Measurements from ENCODE around the gene RPUSD2. TPM values are rescaled to one million over a fixed set of nuclear protein-coding genes. Genes with fewer than 3 reads are reported as not detected.

Gene RPUSD2
- total and polyA plus RNA-seq, 12 donors = 5.7 to 20.7 (median 11.8) TPM

DNA sequence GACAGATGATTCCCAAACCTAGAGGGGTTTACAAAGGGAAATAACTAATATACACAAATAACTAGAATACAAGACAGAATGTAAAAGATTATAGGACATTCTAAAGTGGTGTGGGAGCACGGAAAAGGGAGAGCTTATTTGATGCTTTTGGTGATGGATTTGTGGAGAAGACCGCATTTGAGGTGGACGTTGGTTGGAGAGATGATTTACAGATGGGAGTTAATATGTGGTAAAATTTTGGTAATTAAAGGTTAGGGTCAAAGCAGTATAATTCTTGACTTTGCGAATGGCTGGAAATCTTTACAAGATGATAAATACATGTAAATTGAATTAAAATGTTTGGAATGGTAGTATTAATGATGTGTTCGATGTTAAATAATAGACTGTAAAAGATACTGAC lies 26.1 kb downstream of the RPUSD2 start:
- DNase-seq = no peak
- H3K27ac ChIP-seq = no peak overlapping the region
- H3K27me3 ChIP-seq = peaks cover 3% of the 10 kb centered on the region
- 27 to 33% (median 31%) methylated on average over 5 of the region's 5 CpGs for WGBS, 4 donors
- no peaks in the 10 kb centered on the region for H3K9me3 ChIP-seq (replicated peaks in 1 of 3)
- no peaks in the 10 kb centered on the region for H3K36me3 ChIP-seq (replicated peaks in 1 of 2)
- intact Hi-C loops (cut with DNase I) = no loop called here
- no peak for TF ChIP-seq POLR2A (IDR thresholded peaks at IDR 0.05)
- no peak for TF ChIP-seq CTCF (IDR thresholded peaks at IDR 0.05)
- H3K4me1 ChIP-seq (replicated peaks in 1 of 2) = peaks cover 5 to 12% of the 10 kb centered on the region in 2 donors
- H3K4me3 ChIP-seq = no peak overlapping the region

DNA sequence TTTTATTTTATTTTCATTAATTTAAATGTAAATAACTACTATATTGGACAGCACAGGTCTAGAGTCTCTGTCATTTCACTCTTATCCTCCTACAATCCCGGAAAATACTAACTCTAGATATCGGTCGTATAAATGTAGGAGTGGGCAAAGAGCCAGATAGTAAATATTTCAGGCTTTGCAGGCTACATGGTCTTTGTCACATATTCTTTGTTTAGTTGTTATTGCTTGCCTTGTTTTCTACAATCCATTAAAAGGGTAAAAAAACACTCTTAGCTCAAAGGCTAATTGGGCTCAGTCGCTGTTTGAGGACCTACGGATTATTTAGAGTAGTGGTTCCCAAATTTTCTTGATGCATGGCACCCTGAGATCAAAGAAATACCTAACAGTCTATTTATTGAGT lies 26.7 kb downstream of the RPUSD2 start:
- Histone ChIP-seq H3K9me3 (replicated peaks in 1 of 3) (no peaks in the 10 kb centered on the region), H3K4me3 (no peak overlapping the region), H3K4me1 (replicated peaks in 1 of 2) (peaks cover 5 to 12% of the 10 kb centered on the region in 2 donors), H3K27ac (no peak overlapping the region), H3K36me3 (replicated peaks in 1 of 2) (no peaks in the 10 kb centered on the region), H3K27me3 (peaks cover 3% of the 10 kb centered on the region)
- TF ChIP-seq POLR2A (IDR thresholded peaks at IDR 0.05) (no peak), CTCF (IDR thresholded peaks at IDR 0.05) (no peak)
- DNase-seq = no peak
- intact Hi-C loops (cut with DNase I) = no loop called here
- 75 to 80% (median 78%) methylated on average over 5 of the region's 5 CpGs for WGBS, 4 donors

- TF ChIP-seq POLR2A (IDR thresholded peaks at IDR 0.05) = no peak
- TF ChIP-seq CTCF (IDR thresholded peaks at IDR 0.05) = no peak
- WGBS, 4 donors = 93 to 96% (median 95%) methylated on average over 2 of the region's 2 CpGs
- intact Hi-C loops (cut with DNase I) = no loop called here
- Histone ChIP-seq H3K4me3 (no peak overlapping the region), H3K27ac (no peak overlapping the region), H3K4me1 (replicated peaks in 1 of 2) (peaks cover 5 to 12% of the 10 kb centered on the region in 2 donors), H3K27me3 (peaks cover 3% of the 10 kb centered on the region), H3K36me3 (replicated peaks in 1 of 2) (no peaks in the 10 kb centered on the region), H3K9me3 (replicated peaks in 1 of 3) (no peaks in the 10 kb centered on the region)
- no peak for DNase-seq
Observed at GRCh38 chr15:40597024-40597423, 27.9 kb downstream of the RPUSD2 start.

DNA sequence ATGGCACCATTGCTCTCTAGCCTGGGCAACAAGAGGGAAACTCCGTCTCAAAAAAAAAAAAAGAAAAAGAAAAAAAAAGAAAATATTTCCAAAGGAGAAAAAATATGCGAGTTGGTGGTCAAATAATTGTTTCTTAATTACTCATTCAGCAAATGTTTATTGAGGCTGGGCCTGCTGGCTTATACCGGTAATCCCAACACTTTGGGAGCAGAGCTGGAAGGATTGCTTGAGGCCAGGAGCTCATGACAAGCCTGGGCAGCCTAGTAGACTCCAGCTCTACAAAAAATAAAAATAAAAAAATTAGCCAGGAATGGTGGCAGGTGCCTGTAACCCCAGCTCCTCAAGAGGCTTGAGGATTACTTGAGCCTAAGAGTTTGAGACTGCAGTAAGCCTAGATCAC lies 29.0 kb downstream of the RPUSD2 start:
- H3K27me3 ChIP-seq = peaks cover 3% of the 10 kb centered on the region
- intact Hi-C loops (cut with DNase I) = no loop called here
- no peaks in the 10 kb centered on the region for H3K9me3 ChIP-seq (replicated peaks in 1 of 3)
- no peak overlapping the region for H3K4me3 ChIP-seq
- DNase-seq = no peak
- no peaks in the 10 kb centered on the region for H3K36me3 ChIP-seq (replicated peaks in 1 of 2)
- peaks cover 5 to 11% of the 10 kb centered on the region in 2 donors for H3K4me1 ChIP-seq (replicated peaks in 1 of 2)
- 59 to 81% (median 64%) methylated on average over 3 of the region's 3 CpGs for WGBS, 4 donors
- no peak for TF ChIP-seq CTCF (IDR thresholded peaks at IDR 0.05)
- TF ChIP-seq POLR2A (IDR thresholded peaks at IDR 0.05) = no peak
- no peak overlapping the region for H3K27ac ChIP-seq
